HepG2 (cell line): ENCODE data around the gene IQCB1. TPM values are rescaled to one million over a fixed set of nuclear protein-coding genes. Genes with fewer than 3 reads are reported as not detected.

Experiments used
- ATF1 ChIP-seq: IDR thresholded peaks from 2 replicates; pipeline ENCODE4 v1.6.1; 2016; ENCODE audit warnings: mild to moderate bottlenecking, control low read depth
- CAMTA2 ChIP-seq: sonication (generic); formaldehyde crosslinking; IDR thresholded peaks from 2 replicates; pipeline ENCODE4 v1.4.0; 2020; ENCODE audit warnings: mild to moderate bottlenecking, missing genetic modification reagents, borderline replicate concordance
- CBFB ChIP-seq: sonication (generic); formaldehyde crosslinking; IDR thresholded peaks from 2 replicates; pipeline ENCODE4 v1.4.0; 2020; ENCODE audit warnings: missing genetic modification reagents
- DNMT1 ChIP-seq: sonication (generic); formaldehyde crosslinking; IDR thresholded peaks from 2 replicates; pipeline ENCODE4 v1.5.1; 2020; ENCODE audit warnings: mild to moderate bottlenecking, missing genetic modification reagents
- GATA4 ChIP-seq: sonication (generic); IDR thresholded peaks from 2 replicates; pipeline ENCODE4 v1.6.1; 2016; ENCODE audit warnings: antibody characterized with exemption, low read depth, borderline replicate concordance
- HHEX ChIP-seq: IDR thresholded peaks from 2 replicates; pipeline ENCODE4 v1.6.1; 2016; ENCODE audit warnings: control low read depth
- RFX1 ChIP-seq: fragments of 450-650 bp; IDR thresholded peaks from 2 replicates; pipeline ENCODE4 v1.6.1; 2017
- THAP11 ChIP-seq: IDR thresholded peaks from 2 replicates; pipeline ENCODE4 v1.6.1; 2016; ENCODE audit warnings: missing biosample characterization, missing genetic modification reagents
- ZBTB20 ChIP-seq: sonication (generic); formaldehyde crosslinking; IDR thresholded peaks from 2 replicates; pipeline ENCODE4 v1.8.1; 2023; ENCODE audit warnings: missing genetic modification reagents, low read depth, mild to moderate bottlenecking, borderline replicate concordance
- ZNF343 ChIP-seq: sonication (generic); formaldehyde crosslinking; IDR thresholded peaks from 2 replicates; pipeline ENCODE4 v1.4.0; 2020; ENCODE audit warnings: mild to moderate bottlenecking, missing genetic modification reagents
- polyA plus RNA-seq, 8 experiments: library from polyadenylated mRNA; depleted of rRNA in 3 of 8; stranded (reverse) in 7 of 8; unstranded in 1 of 8; fragments of >200 nt; fragmentation: Illumina TruSeq in 4 of 8; extraction: Trizol in 4 of 8; gene quantifications; 2 replicates each; pipeline versions ENCODE4 v1.2.1 to v1.2.3, GENCODE V29; 2011 to 2016; ENCODE audit warnings: low read depth in 4 of 8, missing spikeins in 1 of 8, mixed read lengths in 1 of 8; ENCODE audit not compliant: insufficient read depth in 1 of 8
- total RNA-seq, 5 experiments: library from RNA; depleted of rRNA; stranded (reverse); fragments of >200 nt; fragmentation: Illumina TruSeq; extraction: Trizol; gene quantifications; 2 replicates each; pipeline ENCODE4 v1.2.3, GENCODE V29; 2016; ENCODE audit warnings: low read depth in 1 of 5
- TF ChIP-seq, protein P1 (sequence below): IDR thresholded peaks from 2 replicates; pipeline ENCODE4 v1.6.1; 2012; ENCODE audit warnings: low read length, improper control_type of control experiment
- TF ChIP-seq, protein P2 (sequence below): sonication (generic); formaldehyde crosslinking; IDR thresholded peaks from 2 replicates; pipeline ENCODE4 v1.5.1; 2020; ENCODE audit warnings: missing genetic modification reagents, mild to moderate bottlenecking, borderline replicate concordance
- TF ChIP-seq, protein P3 (sequence below): sonication (generic); IDR thresholded peaks from 2 replicates; pipeline ENCODE4 v1.6.1; 2016; ENCODE audit warnings: low read depth, borderline replicate concordance
- TF ChIP-seq, protein P4 (sequence below): sonication (generic); formaldehyde crosslinking; IDR thresholded peaks from 2 replicates; pipeline ENCODE4 v1.5.0; 2020; ENCODE audit warnings: missing genetic modification reagents
- TF ChIP-seq, protein P5 (sequence below): IDR thresholded peaks from 2 replicates; pipeline ENCODE4 v1.6.1; 2012; ENCODE audit warnings: inconsistent platforms
- TF ChIP-seq, protein P6 (sequence below): sonication (generic); formaldehyde crosslinking; IDR thresholded peaks from 2 replicates; pipeline ENCODE4 v1.5.0; 2020; ENCODE audit warnings: missing genetic modification reagents
- TF ChIP-seq, protein P7 (sequence below): fragments of 450-650 bp; IDR thresholded peaks from 2 replicates; pipeline ENCODE4 v1.6.1; 2017; ENCODE audit warnings: mild to moderate bottlenecking

Gene IQCB1
- total and polyA plus RNA-seq, 2 of the 13 experiments (the other 11 are each of a cell fraction or from before 2014, with no cell fraction given), result 18.0 to 41.4 TPM

DNA sequence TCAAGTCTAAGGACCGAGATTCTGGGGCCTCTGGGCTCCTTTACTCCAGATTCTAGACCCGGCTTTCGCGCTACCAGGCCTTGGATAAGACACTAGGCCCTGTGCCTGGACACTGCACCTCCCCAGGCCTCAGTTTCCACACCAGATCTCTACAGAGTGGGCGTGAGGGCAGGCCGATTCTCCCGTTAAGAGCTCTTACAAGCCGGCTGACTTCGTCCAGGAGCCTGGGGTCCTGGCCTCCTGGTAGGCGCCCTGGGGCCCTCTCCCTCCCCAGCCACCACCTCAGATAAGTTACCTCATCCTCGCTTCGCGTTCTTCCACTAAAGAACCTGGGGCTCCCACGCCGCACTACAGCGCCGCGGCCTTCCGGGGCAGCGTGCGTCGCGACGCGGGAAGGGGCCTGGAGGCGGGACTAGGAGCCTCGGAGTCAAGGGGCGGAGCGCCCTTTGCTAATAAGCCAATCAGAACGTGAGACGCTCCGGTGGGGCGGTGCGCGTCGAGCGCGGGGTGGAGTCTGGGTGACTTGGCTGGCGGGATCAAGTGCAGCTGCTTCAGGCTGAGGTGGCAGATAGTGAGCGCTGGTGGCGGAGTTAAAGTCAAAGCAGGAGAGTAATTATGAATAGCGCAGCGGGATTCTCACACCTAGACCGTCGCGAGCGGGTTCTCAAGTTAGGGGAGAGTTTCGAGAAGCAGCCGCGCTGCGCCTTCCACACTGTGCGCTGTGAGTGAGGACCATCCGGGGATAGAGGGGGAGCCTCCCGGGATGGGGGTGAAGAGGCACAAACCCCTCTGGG lies at the start of gene IQCB1, which contains the start of gene EAF2 (continued):
- TF ChIP-seq HHEX (CRISPR knock-in tag) (no peak), ZNF343 (CRISPR knock-in tag) (0 out of 2 replicates have a peak, but pooled peaks have one; percentile 43), CBFB (CRISPR knock-in tag) (peak; percentile 19; the same call in 1 of the 2 replicates), CAMTA2 (no peak), RFX1 (no peak), DNMT1 (CRISPR knock-in tag) (peak; percentile 38; the same call in 1 of the 2 replicates), GATA4 (0 out of 2 replicates have a peak, but pooled peaks have one; percentile 51), THAP11 (peak; percentile 44), ATF1 (peak; percentile 65; the same call in 1 of the 2 replicates), ZBTB20 (CRISPR knock-in tag) (peak; percentile 74; the same call in 1 of the 2 replicates)
- TF ChIP-seq, protein P1, sequence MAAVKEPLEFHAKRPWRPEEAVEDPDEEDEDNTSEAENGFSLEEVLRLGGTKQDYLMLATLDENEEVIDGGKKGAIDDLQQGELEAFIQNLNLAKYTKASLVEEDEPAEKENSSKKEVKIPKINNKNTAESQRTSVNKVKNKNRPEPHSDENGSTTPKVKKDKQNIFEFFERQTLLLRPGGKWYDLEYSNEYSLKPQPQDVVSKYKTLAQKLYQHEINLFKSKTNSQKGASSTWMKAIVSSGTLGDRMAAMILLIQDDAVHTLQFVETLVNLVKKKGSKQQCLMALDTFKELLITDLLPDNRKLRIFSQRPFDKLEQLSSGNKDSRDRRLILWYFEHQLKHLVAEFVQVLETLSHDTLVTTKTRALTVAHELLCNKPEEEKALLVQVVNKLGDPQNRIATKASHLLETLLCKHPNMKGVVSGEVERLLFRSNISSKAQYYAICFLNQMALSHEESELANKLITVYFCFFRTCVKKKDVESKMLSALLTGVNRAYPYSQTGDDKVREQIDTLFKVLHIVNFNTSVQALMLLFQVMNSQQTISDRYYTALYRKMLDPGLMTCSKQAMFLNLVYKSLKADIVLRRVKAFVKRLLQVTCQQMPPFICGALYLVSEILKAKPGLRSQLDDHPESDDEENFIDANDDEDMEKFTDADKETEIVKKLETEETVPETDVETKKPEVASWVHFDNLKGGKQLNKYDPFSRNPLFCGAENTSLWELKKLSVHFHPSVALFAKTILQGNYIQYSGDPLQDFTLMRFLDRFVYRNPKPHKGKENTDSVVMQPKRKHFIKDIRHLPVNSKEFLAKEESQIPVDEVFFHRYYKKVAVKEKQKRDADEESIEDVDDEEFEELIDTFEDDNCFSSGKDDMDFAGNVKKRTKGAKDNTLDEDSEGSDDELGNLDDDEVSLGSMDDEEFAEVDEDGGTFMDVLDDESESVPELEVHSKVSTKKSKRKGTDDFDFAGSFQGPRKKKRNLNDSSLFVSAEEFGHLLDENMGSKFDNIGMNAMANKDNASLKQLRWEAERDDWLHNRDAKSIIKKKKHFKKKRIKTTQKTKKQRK, result no peak
- TF ChIP-seq, protein P2, sequence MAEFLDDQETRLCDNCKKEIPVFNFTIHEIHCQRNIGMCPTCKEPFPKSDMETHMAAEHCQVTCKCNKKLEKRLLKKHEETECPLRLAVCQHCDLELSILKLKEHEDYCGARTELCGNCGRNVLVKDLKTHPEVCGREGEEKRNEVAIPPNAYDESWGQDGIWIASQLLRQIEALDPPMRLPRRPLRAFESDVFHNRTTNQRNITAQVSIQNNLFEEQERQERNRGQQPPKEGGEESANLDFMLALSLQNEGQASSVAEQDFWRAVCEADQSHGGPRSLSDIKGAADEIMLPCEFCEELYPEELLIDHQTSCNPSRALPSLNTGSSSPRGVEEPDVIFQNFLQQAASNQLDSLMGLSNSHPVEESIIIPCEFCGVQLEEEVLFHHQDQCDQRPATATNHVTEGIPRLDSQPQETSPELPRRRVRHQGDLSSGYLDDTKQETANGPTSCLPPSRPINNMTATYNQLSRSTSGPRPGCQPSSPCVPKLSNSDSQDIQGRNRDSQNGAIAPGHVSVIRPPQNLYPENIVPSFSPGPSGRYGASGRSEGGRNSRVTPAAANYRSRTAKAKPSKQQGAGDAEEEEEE (CRISPR knock-in tag), result 0 out of 2 replicates have a peak, but pooled peaks have one; percentile 51
- TF ChIP-seq, protein P3, sequence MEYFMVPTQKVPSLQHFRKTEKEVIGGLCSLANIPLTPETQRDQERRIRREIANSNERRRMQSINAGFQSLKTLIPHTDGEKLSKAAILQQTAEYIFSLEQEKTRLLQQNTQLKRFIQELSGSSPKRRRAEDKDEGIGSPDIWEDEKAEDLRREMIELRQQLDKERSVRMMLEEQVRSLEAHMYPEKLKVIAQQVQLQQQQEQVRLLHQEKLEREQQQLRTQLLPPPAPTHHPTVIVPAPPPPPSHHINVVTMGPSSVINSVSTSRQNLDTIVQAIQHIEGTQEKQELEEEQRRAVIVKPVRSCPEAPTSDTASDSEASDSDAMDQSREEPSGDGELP, result peak; percentile 62; the same call in 1 of the 2 replicates
- TF ChIP-seq, protein P4, sequence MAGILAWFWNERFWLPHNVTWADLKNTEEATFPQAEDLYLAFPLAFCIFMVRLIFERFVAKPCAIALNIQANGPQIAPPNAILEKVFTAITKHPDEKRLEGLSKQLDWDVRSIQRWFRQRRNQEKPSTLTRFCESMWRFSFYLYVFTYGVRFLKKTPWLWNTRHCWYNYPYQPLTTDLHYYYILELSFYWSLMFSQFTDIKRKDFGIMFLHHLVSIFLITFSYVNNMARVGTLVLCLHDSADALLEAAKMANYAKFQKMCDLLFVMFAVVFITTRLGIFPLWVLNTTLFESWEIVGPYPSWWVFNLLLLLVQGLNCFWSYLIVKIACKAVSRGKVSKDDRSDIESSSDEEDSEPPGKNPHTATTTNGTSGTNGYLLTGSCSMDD, result 0 out of 2 replicates have a peak, but pooled peaks have one; percentile 35
- TF ChIP-seq, protein P5, sequence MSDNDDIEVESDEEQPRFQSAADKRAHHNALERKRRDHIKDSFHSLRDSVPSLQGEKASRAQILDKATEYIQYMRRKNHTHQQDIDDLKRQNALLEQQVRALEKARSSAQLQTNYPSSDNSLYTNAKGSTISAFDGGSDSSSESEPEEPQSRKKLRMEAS, result peak; percentile 96
- TF ChIP-seq, protein P6, sequence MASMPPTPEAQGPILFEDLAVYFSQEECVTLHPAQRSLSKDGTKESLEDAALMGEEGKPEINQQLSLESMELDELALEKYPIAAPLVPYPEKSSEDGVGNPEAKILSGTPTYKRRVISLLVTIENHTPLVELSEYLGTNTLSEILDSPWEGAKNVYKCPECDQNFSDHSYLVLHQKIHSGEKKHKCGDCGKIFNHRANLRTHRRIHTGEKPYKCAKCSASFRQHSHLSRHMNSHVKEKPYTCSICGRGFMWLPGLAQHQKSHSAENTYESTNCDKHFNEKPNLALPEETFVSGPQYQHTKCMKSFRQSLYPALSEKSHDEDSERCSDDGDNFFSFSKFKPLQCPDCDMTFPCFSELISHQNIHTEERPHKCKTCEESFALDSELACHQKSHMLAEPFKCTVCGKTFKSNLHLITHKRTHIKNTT, result no peak
- TF ChIP-seq, protein P7, sequence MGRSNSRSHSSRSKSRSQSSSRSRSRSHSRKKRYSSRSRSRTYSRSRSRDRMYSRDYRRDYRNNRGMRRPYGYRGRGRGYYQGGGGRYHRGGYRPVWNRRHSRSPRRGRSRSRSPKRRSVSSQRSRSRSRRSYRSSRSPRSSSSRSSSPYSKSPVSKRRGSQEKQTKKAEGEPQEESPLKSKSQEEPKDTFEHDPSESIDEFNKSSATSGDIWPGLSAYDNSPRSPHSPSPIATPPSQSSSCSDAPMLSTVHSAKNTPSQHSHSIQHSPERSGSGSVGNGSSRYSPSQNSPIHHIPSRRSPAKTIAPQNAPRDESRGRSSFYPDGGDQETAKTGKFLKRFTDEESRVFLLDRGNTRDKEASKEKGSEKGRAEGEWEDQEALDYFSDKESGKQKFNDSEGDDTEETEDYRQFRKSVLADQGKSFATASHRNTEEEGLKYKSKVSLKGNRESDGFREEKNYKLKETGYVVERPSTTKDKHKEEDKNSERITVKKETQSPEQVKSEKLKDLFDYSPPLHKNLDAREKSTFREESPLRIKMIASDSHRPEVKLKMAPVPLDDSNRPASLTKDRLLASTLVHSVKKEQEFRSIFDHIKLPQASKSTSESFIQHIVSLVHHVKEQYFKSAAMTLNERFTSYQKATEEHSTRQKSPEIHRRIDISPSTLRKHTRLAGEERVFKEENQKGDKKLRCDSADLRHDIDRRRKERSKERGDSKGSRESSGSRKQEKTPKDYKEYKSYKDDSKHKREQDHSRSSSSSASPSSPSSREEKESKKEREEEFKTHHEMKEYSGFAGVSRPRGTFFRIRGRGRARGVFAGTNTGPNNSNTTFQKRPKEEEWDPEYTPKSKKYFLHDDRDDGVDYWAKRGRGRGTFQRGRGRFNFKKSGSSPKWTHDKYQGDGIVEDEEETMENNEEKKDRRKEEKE, result no peak
